Epithelial cell of esophagus (primary cell): Measurements from ENCODE around the gene TMEM176A.

Experiments used
- DNase-seq: peaks from one replicate; pipeline ENCODE4 v3.0.0; 2010; ENCODE audit warnings: low read depth
- H3K4me3 ChIP-seq: 2 replicates; pipeline ENCODE4 v1.5.1; 2011; ENCODE audit warnings: mild to moderate bottlenecking, low read length, control low read depth
- TF ChIP-seq, protein P1 (sequence below): IDR thresholded peaks from 2 replicates; pipeline ENCODE4 v1.5.1; 2011; ENCODE audit warnings: low read depth, mild to moderate bottlenecking, low read length, control low read depth, inconsistent platforms; ENCODE audit not compliant: insufficient read depth; ENCODE audit errors: missing control alignments

TMEM176A gene

GRCh38 chr7:150842018-150842417 lies 41.4 kb downstream of the TMEM176A start:
- TF ChIP-seq, protein P1, sequence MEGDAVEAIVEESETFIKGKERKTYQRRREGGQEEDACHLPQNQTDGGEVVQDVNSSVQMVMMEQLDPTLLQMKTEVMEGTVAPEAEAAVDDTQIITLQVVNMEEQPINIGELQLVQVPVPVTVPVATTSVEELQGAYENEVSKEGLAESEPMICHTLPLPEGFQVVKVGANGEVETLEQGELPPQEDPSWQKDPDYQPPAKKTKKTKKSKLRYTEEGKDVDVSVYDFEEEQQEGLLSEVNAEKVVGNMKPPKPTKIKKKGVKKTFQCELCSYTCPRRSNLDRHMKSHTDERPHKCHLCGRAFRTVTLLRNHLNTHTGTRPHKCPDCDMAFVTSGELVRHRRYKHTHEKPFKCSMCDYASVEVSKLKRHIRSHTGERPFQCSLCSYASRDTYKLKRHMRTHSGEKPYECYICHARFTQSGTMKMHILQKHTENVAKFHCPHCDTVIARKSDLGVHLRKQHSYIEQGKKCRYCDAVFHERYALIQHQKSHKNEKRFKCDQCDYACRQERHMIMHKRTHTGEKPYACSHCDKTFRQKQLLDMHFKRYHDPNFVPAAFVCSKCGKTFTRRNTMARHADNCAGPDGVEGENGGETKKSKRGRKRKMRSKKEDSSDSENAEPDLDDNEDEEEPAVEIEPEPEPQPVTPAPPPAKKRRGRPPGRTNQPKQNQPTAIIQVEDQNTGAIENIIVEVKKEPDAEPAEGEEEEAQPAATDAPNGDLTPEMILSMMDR: no peak
- DNase-seq: no peak
- no peak overlapping the region for H3K4me3 ChIP-seq

GRCh38 chr7:150842716-150843115 lies 42.1 kb downstream of the TMEM176A start:
- DNase-seq: no peak
- H3K4me3 ChIP-seq: no peak overlapping the region
- TF ChIP-seq, protein P1: no peak

DNA sequence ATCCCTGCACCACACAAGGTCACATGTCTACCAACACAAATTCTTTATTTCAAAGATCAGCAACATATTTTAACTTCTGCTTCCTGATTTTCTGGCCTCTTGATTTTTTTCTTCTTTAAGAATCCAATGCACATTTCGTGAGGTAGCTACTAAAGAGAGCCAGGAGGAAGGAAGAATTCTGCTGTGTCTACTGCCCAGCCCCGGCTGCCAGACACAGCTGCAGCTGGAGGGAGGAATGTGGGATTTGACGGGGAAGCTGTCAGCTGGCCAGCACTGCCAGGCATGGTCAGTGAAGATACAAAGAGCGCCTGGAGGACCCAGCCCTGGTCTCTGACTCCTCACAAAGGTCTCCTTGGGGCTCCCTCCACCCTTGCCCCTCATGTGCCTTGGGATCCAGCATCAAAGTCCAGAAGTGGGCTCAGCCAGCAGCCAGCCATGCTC lies 44.9 kb downstream of the TMEM176A start:
- no peak for DNase-seq
- TF ChIP-seq, protein P1: no peak
- H3K4me3 ChIP-seq: no peak overlapping the region

- no peak overlapping the region for H3K4me3 ChIP-seq
- TF ChIP-seq, protein P1: no peak
- DNase-seq: no peak
Observed at GRCh38 chr7:150846291-150847115, 45.9 kb downstream of the TMEM176A start.

DNA sequence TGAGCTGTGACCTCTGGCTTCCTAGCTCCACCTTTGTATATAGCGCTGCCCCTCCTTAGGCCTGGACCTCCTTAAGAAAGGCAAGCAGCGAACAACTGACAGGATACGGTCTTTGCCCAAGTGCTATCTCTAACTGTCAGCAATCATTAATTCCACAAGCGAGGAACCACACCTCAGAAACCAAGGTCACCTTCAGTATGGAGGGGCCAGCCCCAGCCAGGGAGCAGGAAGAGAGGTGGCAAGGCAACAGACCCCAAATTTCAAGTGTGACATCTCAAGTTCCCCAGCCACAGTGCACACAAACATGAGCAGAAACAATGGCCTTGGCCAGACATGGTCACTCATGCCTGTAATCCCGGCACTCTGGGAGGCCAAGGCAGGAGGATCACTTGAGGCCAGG lies 47.0 kb downstream of the TMEM176A start:
- no peak overlapping the region for H3K4me3 ChIP-seq
- TF ChIP-seq, protein P1: no peak
- DNase-seq: no peak

DNA sequence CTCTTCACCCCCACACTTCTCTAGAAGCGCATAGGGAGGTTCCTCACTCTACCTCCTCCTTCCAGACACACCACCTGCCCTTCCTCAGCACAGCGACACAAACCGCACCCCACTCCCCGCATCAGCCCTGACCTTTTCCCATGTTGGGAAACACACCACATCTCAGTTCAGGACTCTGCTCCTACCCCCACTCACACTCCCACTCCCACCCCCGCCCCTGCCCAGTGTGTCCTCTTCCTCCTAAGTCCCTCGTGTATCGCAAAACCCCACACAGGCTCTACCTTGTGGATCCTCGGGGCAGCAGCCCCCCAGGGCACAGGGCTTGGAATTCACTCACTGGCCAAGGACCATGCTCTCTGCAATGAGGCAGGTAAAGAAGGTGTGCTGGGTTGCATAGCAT lies 47.5 kb downstream of the TMEM176A start:
- H3K4me3 ChIP-seq: no peak overlapping the region
- TF ChIP-seq, protein P1: no peak
- no peak for DNase-seq
